ENCODE data around the gene PROZ.
"Not testable (repeated sequence)": the region's sequence is repeated elsewhere in the genome, so short reads cannot be mapped to it uniquely, and the experiment has no call there.

Gene PROZ

GRCh38 chr13:113157929-113158747, at the start of gene PROZ:
Gene PROZ, plus strand, starts transcription at chr13:113158648. Its CDS starts 13 bp downstream, at chr13:113158661.
- no peak for DNase-seq (ENCODE audit: low read depth)

GRCh38 chr13:113109151-113110047, 49.0 kb upstream of the PROZ start:
- no peak for DNase-seq (ENCODE audit: low read depth)

- DNase-seq (ENCODE audit: low read depth) = no peak
Observed at GRCh38 chr13:113110048-113110851, 48.2 kb upstream of the PROZ start.

GRCh38 chr13:113110852-113111315, 47.6 kb upstream of the PROZ start:
- no peak for DNase-seq (ENCODE audit: low read depth)

- not testable (repeated sequence) for DNase-seq (ENCODE audit: low read depth)
Observed at GRCh38 chr13:113111821-113112220, 46.6 kb upstream of the PROZ start.

DNA sequence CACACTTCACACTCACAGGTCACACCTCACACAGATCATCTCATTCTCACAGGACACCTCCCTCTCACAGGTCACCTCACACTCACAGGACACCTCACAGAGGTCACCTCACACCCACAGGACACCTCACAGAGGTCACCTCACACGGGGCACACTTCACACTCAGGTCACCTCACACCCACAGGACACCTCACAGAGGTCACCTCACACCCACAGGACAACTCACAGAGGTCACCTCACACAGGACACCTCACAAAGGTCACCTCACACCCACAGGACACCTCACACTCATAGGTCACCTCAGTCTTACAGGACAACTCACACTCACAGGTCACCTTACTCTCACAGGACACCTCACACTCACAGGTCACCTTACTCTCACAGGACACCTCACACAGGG, 46.0 kb upstream of the PROZ start:
- DNase-seq (ENCODE audit: low read depth) = not testable (repeated sequence)

DNA sequence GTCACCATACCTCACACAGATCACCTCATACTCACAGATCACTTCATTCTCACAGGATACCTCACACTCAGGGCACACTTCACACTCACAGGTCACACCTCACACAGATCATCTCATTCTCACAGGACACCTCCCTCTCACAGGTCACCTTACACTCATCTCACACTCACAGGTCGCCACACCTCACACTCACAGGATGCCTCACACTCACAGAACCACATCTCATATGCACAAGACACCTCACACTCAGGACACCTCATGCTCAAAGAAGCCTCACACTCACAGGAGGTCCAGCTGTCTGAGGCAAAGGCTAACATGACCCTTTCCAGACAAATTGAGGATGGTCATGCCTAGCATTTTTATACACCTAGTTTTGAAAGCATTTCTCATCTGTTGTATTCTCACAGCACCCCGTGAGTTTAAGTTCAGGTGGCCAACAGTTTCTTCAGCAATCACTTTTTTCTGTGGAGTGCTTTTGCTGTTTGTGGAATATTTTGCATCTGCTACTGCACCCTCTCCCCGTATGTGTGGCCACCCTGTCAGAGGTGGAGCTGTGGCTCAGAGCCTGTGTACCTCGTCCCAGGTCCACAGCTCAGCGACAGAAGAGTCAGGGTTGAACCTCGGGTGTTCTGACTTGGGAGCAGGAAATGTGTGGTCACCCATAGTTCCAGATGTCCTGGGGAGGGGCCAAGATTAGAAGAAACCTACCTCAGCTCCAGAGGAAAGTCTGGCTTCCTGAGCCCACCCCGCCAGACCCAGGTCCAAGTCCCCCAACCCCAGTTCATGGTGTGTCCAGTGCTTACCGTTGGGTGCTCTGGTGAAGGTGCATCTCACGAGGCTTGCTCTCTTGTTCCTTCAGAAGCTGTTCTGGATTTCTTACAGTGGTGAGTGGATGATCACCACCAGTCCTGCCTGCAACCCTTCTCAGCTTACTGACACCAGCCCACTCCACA, 45.3 kb upstream of the PROZ start:
- no peak for DNase-seq (ENCODE audit: low read depth)

GRCh38 chr13:113113846-113114271, 44.6 kb upstream of the PROZ start:
- DNase-seq (ENCODE audit: low read depth) = no peak

GRCh38 chr13:113114511-113115362, 43.7 kb upstream of the PROZ start:
- no peak for DNase-seq (ENCODE audit: low read depth)

GRCh38 chr13:113115363-113116205, 42.9 kb upstream of the PROZ start:
- DNase-seq (ENCODE audit: low read depth) = no peak

- DNase-seq (ENCODE audit: low read depth) = no peak
Observed at GRCh38 chr13:113116206-113116800, 42.1 kb upstream of the PROZ start.

DNA sequence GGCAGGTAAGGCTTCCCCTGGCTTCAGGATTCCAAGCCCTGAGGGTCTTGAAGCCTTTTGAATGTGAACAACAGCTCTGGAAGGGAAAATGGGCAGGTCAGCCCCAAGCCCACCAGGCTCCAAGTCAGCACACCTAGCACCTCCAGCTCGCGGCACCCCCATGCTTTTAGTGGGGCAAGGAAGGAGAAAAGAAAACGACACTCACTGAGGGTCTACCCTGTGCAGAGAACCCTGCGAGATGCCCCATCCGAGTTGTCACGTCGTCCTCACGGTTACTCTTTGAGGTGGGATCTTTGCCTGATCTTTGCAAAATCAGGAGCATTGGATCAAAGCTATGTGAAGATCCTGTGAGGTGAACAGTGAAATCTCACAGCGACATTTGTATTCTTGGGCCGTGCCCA, 41.6 kb upstream of the PROZ start:
- no peak for DNase-seq (ENCODE audit: low read depth)

- peak; percentile 29 for DNase-seq (ENCODE audit: low read depth)
Observed at GRCh38 chr13:113117335-113117872, 41.0 kb upstream of the PROZ start.

- no peak for DNase-seq (ENCODE audit: low read depth)
Observed at GRCh38 chr13:113117911-113118260, 40.6 kb upstream of the PROZ start.

DNA sequence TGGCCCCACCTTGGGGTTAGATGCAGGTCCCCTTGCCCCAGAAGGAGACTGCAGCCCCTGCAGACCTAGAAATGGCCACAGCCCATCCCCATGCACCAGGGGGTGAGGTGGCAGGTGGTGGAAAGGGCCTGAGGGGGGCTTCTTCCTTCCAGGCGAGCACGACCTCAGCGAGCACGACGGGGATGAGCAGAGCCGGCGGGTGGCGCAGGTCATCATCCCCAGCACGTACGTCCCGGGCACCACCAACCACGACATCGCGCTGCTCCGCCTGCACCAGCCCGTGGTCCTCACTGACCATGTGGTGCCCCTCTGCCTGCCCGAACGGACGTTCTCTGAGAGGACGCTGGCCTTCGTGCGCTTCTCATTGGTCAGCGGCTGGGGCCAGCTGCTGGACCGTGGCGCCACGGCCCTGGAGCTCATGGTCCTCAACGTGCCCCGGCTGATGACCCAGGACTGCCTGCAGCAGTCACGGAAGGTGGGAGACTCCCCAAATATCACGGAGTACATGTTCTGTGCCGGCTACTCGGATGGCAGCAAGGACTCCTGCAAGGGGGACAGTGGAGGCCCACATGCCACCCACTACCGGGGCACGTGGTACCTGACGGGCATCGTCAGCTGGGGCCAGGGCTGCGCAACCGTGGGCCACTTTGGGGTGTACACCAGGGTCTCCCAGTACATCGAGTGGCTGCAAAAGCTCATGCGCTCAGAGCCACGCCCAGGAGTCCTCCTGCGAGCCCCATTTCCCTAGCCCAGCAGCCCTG, 40.0 kb upstream of the PROZ start:
- DNase-seq (ENCODE audit: low read depth) = no peak

GRCh38 chr13:113119166-113119821, 39.2 kb upstream of the PROZ start:
- DNase-seq (ENCODE audit: low read depth) = no peak

DNA sequence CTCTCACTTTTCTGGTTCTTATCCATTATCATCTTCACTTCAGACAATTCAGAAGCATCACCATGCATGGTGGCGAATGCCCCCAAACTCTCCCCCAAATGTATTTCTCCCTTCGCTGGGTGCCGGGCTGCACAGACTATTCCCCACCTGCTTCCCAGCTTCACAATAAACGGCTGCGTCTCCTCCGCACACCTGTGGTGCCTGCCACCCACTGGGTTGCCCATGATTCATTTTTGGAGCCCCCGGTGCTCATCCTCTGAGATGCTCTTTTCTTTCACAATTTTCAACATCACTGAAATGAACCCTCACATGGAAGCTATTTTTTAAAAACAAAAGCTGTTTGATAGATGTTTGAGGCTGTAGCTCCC, 38.6 kb upstream of the PROZ start:
- no peak for DNase-seq (ENCODE audit: low read depth)

Data from ELR (cell line).